ENCODE results near the gene PTPRD. TPM values are rescaled to one million over a fixed set of nuclear protein-coding genes. Genes with fewer than 3 reads are reported as not detected.

The PTPRD gene
- polyA plus RNA-seq, 1 donor, result 55.8 TPM

DNA sequence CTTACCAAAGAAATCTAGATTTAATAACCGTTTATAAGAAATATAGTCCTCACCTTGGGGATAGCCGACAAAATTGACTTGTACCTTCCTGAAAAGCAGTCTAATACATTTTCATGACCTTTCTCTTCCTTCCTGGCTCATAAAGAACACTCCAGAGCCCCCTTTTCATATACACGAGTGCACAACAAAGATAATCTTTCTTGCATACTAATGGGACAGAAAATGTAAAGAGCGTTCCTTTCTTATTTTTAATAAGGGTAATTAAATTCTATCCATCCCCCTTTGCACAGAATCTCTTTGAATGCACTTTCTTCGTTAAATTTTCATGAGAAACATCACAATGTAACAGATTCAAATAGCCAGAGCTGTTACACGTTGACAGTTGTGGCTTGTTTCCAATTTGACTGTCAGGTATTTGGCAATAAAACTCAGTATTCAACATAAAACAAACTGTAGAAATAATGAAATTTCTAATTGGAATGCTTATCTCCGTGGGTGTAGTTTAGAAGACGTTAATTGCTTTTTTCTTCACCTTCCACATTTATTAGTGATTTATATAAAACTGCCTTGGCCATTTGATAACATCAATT lies 2080.9 kb downstream of the PTPRD start:
- DNase-seq (ENCODE audit: low read depth), result no peak

DNA sequence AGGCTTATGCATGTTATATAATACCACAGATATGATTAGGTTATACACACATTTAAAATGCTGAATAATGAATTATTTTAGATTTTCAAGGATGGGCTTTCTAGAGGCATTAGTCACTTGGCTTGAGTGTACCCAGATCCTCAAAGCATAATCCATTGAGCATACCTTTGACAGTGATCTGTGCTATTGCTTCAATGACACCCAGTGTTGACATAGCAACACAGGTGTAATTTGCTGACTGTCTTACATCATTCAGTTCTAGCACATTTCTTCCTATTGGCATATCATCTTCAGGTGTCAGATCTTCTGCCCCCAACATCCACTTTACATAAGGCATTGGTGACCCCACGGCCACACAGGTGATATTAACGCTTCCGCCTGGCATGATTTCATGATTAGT lies 2091.7 kb downstream of the PTPRD start:
- DNase-seq (ENCODE audit: low read depth), result no peak

DNA sequence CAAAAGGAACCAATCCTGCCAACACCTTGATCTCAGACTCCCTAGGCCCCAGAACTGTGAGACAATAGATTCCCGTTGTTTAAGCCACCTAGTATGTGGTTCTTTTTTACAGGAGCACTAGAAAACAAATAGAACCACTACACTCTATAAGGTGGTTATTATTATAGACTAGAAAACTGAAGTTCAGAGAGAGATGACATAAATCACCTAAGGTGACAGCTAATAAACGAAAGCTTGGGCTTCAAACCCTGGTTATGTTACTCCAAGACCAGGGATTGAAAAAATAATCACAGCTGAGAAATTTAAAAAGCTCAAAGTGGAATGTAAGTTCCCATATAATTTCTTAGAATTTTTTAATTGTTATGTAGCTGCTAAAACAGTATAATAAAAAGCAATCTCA lies 2097.1 kb downstream of the PTPRD start:
- DNase-seq (ENCODE audit: low read depth), result no peak

DNA sequence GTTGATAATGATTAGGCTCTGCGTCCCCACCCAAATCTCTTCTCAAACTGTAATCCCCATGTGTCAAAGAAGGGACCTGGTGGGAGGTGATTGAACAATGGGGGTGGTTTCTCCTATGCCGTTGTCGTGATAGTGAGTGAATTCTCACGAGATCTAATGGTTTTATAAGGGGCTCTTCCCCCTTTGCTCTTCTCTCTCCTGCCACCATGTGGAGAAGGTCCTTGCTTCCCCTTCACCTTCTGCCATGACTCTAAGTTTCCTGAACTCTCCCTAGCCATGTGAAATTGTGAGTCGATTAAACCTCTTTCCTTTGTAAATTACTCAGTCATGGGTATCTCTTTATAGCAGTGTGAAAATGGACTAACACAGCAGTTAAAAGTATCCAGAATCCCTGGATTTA lies 2098.0 kb downstream of the PTPRD start:
- no peak for DNase-seq (ENCODE audit: low read depth)

DNA sequence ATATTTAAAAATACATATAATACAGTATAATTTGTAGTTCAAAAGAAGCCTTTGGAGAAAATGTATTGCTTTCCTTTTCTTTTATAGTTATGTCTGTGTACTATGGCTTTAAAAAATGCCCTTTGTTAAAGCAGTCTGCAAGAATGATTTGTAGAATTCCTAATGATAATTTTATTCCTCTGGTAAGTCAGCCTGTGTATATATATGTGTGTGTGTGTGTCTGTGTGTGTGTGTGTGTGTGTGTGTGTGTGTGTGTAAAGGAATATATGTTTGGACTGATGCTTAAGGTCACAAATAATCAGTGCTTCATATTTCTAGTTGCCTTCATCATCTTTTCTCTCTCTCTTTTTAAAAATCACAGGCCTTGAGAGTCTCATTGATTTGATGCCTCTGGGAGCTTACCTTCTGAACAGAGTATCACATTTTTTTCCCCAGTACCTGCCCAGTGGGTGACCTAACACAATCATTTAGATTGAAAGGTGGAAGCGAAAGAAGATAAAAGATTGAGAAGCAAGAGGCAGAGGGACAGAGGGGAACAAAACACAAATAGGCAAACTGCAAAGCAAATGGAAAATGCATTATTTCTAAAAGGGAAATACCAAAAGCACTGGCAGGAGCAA lies 2104.0 kb downstream of the PTPRD start:
- DNase-seq (ENCODE audit: low read depth), result no peak

DNA sequence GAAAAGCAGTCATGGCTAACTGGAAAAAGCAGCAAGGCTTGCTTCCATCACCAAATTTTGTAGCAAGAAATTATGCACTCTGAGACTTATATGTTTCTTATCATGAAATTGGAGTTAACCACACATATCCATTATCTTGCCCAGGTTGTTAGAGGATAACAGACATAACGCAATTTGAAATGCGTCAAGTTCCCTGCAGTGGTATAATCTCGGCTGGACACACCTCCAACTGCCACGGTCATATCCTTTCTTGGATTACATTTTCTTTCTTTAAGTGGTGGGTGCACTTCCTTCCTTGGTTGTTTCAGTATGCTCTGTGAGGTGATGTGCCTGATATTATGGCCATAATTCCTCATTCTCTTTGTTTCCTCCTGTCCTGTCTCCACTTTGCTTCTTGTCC lies 2118.2 kb downstream of the PTPRD start:
- DNase-seq (ENCODE audit: low read depth), result no peak

DNA sequence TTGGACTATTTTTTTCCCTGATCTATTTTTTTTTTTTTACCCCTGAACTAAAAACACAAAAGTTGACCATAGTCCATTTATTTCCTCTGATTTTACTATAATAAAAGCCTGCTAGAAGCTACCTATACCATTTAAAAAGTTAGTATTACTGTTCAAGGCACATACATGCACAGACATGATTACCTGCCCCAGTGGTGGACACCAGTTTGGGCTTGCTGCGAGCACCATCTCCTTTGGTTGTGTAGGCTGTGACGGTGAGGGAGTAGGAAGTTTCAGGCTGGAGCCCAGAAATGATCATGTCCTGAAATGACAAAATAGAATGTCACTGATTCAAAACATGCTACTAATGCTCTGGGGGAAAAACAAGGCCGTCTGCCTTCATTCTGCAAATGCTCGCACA lies 2120.1 kb downstream of the PTPRD start:
- DNase-seq (ENCODE audit: low read depth), result no peak

DNA sequence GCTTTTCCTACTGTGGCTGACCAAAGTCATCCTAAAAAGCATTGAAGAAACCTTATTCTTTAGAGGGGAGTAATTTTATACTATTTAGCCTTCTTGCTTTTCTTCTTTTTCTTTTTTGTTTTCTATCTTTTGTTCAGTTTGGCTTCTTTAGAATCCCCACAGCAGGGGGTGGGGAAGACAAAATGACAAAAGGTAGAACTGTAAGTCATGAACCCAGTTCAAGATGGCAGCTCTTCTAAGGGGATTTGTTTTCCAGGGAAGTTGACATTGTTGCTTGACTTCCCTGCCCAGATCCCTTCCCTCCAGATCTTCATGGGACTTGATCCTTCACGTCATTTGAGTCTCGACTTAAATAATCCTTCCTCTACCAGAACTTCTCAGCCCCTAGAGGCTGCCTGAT lies 2120.8 kb downstream of the PTPRD start:
- DNase-seq (ENCODE audit: low read depth), result no peak

DNA sequence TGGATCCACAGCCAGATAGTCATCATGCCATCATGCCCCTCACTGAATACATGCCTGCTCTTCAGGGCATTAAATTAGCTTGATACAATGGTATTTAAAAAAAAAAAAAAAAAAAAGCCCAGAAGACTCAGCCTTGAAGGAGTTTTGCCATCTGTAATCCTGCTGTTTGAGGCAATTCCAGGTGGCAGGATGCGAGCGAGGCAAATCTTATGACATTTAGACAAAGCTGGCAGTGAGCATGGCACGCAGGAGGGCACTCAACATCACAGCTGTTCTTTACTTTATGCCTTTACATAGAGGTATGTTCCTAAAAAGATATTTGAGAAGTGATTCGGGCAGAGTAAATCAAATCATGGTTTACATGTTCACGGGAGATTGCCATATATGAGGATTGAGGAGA lies 2121.2 kb downstream of the PTPRD start:
- no peak for DNase-seq (ENCODE audit: low read depth)

DNA sequence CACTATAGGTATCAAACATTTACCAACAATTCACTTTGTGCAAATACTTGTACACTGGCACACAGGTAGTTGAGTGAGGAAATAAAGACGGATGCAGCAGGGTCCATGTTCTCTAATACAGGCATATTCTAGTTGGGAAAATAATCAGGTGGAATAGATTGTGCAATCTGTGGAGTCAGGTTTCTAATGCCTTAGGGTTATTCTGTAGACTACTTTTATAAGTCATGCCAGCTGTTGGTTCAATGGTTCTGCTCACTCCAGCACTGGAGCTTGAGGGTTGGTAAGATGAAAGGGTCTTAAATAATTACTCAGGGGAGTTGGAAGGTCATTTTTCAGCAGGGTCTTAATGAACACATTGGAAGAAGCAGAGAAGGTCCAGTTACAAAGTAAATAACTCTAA lies 2123.0 kb downstream of the PTPRD start:
- no peak for DNase-seq (ENCODE audit: low read depth)

DNA sequence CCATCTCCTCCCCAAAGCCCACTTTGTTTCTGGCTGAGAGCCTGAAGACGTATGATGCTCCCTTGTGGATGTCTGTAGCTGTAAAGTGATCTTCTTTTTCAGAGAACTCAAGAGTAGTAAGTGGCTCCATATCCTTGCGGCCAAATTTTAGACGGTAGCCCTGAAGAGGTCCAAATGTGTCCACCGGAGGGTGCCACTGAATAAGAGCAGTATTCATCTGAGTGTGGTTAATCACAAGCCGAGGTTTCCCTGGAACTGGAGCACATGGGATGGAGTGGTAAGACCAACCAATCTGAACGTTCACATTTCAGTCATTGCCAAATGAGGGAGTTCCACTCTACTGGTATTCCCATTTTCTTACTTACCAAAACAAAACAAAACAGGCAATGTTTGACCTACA lies 2126.7 kb downstream of the PTPRD start:
- DNase-seq (ENCODE audit: low read depth), result no peak

DNA sequence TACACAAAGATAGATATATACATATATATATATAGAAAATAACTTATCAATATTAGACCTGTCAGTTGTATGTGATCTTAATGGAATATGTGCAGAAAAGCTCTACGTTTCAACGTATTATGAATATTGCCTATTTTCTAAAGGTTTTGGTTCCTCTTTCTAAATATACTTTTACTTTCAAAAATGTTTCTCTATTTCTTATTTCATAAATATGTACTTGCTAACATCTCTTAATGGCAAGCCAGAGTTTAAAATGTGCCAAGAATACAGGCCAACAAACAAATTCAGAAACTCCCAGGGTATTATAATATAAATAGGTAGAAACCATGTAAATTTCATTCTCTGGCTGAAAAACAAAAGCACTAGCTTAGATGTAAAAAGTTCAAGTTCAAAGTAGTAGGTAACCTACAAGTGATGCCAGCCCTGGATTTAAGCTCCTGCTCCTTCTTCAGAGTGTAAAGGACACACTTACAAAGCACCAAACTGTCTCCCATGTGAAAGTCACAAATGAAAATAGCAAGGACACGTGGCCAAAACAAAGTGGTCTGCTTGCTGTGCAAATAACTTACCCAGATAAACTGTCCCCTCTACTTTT lies 2128.1 kb downstream of the PTPRD start:
- DNase-seq (ENCODE audit: low read depth), result no peak

DNA sequence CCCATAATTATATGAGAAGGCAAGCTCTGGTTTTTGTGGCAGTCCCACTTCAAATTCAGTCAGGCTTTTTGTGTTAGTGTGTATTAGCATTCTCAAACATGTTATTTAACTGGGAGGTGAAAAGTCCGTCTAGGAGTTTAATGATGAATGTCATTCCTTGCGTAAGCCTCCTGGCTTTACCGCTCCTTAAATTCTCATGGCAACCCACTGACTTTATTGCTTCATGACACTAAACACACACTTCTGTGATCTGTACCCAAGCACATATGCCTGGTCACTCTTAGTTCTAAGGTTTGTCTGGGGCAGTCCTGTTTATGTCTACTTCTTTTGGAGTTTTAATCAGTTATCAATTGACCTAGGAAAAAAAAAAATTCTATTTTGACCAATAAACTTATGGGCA lies 2135.4 kb downstream of the PTPRD start:
- no peak for DNase-seq (ENCODE audit: low read depth)

DNA sequence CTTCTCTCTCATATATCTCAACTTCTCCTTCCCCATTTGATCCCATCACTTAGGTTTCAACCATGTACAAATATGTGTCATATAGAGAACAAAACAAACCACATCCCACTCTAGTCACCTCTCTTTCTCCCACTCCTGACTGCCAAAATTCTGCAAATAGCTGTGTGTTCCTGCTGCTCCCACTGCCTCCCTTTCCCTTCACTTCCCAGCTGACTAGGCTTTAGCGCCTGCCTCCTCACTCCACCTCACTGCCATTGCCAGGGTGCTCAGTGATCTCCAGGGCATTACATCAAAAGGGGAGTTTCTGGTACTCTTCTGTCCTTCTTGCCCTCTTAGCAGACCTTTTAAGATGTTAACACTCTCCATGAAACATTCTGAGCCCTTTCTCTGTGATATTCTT lies 2137.9 kb downstream of the PTPRD start:
- no peak for DNase-seq (ENCODE audit: low read depth)

DNA sequence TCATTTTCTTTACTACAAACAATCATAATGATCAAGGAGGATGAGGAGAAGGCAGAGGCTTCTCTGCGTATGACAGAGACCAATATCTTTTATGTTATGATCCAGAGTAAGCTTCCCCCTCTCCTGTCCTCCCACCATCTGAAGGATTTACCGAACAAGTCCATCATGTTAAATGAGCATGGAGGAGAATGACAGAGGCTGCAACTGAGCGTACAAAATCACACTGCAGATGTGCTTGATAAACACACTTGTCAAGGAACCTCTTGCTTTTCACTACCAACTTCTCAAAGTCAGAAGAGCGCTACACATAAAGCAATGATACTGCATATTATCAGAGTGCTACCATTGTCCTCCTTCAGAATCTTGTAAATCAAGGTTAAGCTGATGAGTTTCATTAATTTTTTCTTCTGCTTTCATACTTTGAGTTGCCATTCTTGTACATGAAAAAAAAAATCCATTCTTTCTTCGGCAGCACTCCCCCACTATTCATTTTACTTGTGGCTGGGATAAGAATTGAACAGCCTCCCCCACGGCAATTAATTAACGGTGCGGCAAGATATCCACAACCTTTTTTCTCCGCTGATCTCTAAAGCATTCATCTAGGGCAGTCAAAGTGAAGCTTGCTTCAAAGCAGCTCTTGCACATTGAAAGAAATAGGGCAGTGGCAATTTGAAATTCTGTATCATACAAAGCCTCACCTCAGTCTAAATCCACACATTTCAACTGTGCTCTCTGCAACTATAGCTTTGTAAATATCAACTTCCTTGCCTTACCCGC lies 2139.4 kb downstream of the PTPRD start:
- no peak for DNase-seq (ENCODE audit: low read depth)

DNA sequence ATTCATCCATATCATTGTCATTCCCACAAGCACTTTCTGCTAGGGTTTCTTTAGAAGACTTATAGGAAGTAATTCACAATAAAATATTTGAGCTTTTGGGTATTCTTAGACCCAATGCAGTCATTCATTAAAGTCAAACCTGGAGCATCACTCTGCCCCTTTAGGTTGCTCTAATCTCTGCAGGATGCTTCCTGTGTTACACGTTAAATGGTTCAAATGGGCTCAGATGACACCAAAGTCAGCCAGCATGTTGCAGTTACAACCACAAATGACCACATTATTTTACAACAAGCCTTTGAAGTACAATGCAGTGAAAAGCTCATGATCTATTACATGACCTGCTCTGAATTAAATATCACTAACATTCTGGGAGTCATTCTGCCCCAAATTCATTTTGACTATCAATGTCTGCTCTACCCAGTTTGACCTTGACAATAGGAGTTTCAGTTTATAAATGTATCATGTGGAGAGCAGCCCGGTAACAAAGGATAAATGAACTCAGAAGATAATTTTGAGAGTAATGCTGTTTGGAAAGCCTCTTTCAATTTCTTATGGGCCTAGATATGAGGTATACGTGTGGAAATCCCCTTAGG lies 2144.7 kb downstream of the PTPRD start:
- DNase-seq (ENCODE audit: low read depth), result no peak

DNA sequence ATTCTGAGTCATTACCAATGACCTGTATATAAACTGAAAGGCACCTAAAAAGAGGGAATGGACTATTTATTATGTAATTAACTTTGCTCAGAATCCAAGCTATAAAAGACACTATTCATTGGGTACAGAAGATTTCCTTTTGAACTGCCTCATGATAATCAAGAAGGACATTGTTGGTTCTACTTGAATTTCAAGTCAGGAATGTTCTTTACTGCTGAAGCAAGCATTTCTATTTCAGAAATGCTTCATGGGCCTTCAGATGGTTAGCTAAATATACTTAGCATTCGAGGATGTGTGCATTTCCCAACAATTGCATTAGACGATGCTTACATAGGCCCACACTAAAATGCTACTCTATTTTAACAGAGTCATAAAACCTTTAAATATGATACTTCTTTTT lies 2155.0 kb downstream of the PTPRD start:
- no peak for DNase-seq (ENCODE audit: low read depth)

DNA sequence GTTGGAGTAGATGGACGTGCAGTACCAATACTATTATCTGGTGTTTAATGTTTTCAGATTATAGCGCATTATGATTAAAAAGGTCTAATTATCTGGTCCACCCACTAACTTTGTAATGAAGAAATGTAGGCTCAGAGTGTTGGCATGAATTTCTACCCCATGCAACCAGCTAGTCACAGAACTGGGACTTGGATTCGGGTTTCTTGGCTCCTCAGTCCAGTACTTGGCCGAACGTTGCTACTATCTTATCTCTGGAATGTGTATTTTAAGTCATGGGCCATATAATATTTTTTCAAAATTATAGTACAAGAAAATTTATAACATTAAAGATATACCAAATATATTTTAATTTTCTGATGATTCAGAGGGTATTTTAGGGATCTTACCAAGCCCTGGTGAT lies 2155.7 kb downstream of the PTPRD start:
- no peak for DNase-seq (ENCODE audit: low read depth)

DNA sequence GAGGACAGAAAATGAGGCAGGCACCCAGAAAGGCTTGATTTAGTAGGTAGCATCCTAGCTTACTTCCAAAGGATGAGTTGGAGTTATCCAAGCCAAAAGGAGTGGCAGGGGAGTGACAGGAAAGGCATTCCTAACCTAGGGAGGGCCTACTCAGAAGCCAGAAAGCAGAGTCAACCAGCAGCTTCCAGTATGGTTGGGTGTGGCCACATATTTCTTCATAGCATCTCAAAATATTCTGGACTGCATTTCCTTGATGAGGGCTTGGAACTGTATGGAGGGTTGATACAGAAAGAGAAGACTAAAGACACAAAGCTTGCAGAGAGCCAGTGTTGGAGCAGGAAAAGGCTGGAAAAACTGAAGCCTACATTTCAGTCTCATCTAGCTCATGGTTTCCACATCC lies 2156.5 kb downstream of the PTPRD start:
- DNase-seq (ENCODE audit: low read depth), result no peak

DNA sequence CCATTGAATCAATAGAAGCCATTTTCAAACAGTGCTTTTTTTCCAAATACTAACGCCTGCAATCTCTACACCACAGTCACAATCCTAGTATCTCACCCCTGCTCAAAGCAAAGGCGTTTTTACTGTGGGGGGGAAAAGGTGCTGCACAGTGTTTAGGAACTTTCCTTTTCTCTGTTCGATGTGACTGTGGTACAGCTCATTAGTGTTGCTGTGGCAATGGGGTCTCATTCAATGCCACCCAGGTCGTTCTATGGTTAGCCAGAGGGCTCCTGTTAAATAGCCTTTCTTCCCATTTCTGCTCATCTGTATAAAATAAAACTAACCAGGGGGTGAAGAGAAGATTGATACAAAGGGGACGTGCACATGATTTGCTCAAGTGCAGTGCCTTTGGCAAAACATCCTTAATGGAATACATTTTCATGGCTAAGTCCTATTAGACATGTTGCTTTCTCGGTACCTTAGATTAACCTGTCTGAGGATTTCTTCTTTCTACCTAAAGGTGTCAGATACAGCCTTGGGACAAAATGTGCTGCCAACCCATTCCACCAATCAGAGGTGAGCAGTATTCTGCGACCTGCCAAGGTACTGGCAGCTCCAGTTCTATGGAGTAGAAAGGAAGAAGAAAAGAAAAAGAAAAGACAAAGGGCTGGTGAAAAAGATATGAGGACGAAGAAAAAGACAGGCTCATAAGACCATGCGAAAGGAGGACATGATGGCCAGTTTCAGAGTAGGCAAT lies 2161.8 kb downstream of the PTPRD start:
- DNase-seq (ENCODE audit: low read depth), result no peak

DNA sequence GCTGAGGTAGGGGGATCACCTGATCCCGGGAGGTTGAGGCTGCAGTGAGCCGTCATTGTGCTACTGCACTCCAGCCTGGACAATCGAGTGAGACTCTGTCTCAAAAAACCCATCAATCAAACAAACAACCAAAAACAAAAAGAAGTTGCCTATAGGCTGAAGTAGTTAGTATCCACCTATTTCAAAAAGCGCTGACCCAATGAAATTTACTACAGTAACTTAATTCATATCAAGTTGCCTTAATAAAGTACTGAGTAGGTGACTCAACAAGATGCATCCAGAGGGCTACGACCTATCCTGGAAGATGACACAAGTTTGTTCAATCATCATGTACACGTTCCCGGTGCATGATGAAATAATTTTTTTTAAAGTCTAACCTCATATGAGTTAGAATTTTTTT lies 2164.6 kb downstream of the PTPRD start:
- DNase-seq (ENCODE audit: low read depth), result no peak

DNA sequence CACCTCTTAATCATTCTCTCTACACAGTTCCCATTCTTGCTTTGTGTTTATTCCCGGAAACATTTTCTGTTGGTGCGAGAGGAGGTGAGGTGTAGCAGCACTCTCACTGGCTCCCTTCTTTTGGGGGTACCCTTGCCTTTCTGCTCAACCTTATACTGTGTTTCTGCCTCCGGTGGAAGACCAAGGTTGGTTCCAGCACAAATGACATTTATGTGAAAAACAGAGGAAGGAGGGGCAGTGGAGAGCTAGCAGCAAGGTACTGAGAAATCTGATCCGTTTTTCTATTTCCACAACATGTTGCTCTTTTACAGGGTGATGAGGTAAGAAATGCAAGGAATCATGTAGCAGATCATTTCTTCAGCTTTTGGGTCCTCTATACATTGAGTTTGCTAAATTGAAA lies 2165.2 kb downstream of the PTPRD start:
- no peak for DNase-seq (ENCODE audit: low read depth)

All from forelimb muscle (tissue), 1 donor.